ENCODE results near the gene TULP1. TPM values are rescaled to one million over a fixed set of nuclear protein-coding genes. Genes with fewer than 3 reads are reported as not detected.

TULP1 gene
- total and polyA plus RNA-seq, 2 of the 8 experiments (the other 6 are each of a cell fraction or from before 2014, with no cell fraction given) = 3.2 to 6.8 TPM

DNA sequence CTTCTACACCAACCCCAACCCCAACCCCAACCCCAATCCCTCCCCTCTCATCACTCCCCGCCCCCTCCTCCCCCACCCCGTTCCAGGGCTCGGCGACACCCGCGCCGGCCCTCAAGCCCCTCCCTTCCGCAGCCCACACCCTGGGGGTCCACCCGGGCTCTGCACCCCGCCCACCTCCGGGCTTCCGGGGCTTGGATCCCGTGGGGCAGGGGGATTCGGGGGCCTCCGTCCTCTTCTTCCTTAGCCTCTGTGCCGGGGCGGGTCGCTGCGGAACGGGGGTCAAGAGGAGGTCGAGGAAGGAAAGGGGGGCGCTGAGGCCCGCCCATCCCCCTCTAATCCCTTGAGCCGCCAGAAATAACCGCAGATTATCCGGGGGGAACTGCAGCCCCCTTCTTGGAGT is 690 bp downstream of the TULP1 start:
- H2AK5ac ChIP-seq (ENCODE audit: low read depth, low read length) = no peak overlapping the region
- H3K23me2 ChIP-seq (ENCODE audit: low read depth, low read length) = no peaks in the 10 kb centered on the region; the same call in 1 of the 2 replicates
- no peak overlapping the region; the same call in 1 of the 2 replicates for H3K18ac ChIP-seq (ENCODE audit: extremely low read depth, low read length)
- CTCF ChIA-PET (ENCODE audit: partially characterized antibody) = no interaction called here
- no peak overlapping the region for H2BK12ac ChIP-seq (ENCODE audit: low read depth, low read length)
- POLR2A ChIA-PET (ENCODE audit: partially characterized antibody) = interaction anchor here (8.4 to 37.6 kb wide), 2 partner anchors 15 to 34 kb away, joined by 54 to 1319 read pairs; partner anchors contain the start of genes RPL10A and TEAD3
- peak overlapping the region; percentile 30 to 67 (median 36); a peak in 5 of 8 replicates for H3K4me3 ChIP-seq (ENCODE audit: extremely low read depth in 1 of 4, insufficient read depth in 2 of 4, low read depth in 3 of 4, low read length in 4 of 4)
- no peak overlapping the region for H4K5ac ChIP-seq (ENCODE audit: insufficient read length, low read depth, low read length)
- FAIRE-seq = no peak
- H3K27me3 ChIP-seq (replicated peaks in 1 of 4; ENCODE audit: control insufficient read depth in 3 of 4, extremely low read depth in 1 of 4, insufficient read depth in 3 of 4, low read length in 3 of 4) = peaks cover 0 to 17% (median 6%) of the 10 kb centered on the region in 4 experiments; a peak in 5 of 7 replicates
- no peaks in the 10 kb centered on the region for H3K79me1 ChIP-seq (ENCODE audit: low read depth, low read length)
- no peak overlapping the region for H3K9ac ChIP-seq (replicated peaks in 1 of 4; ENCODE audit: extremely low read depth in 1 of 4, low read depth in 3 of 4, low read length in 3 of 4)
- no peaks in the 10 kb centered on the region for H4K20me1 ChIP-seq (replicated peaks in 1 of 2; ENCODE audit: control insufficient read depth in 1 of 2, insufficient read depth in 2 of 2, low read length in 2 of 2)
- no peak overlapping the region for H2BK5ac ChIP-seq (ENCODE audit: low read depth, low read length)
- peaks cover 6 to 31% (median 21%) of the 10 kb centered on the region in 4 experiments for H3K4me1 ChIP-seq (replicated peaks in 1 of 4; ENCODE audit: control insufficient read depth in 3 of 4, insufficient read depth in 4 of 4, low read length in 3 of 4)
- no peaks in the 10 kb centered on the region for H3K36me3 ChIP-seq (ENCODE audit: control insufficient read depth in 2 of 4, insufficient read depth in 4 of 4, low read length in 3 of 4)
- H4K91ac ChIP-seq (replicated peaks; ENCODE audit: insufficient read length, low read length) = no peak overlapping the region
- no peaks in the 10 kb centered on the region for H3K9me3 ChIP-seq (ENCODE audit: insufficient read depth in 2 of 2, low read depth in 1 of 2, low read length in 1 of 2)
- H2BK120ac ChIP-seq (replicated peaks; ENCODE audit: low read depth, low read length) = no peak overlapping the region
- no peak overlapping the region for H3K23ac ChIP-seq (ENCODE audit: insufficient read length)
- TF ChIP-seq KDM1A (IDR thresholded peaks at IDR 0.05; ENCODE audit: borderline replicate concordance, low read length) (no peak), RXRA (IDR thresholded peaks at IDR 0.05; ENCODE audit: insufficient read depth, low read depth, low read length) (no peak), FOSL1 (IDR thresholded peaks at IDR 0.05; ENCODE audit: insufficient read depth, low read depth, low read length) (no peak), CEBPB (IDR thresholded peaks at IDR 0.05; ENCODE audit: low read depth, low read length) (no peak), NANOG (IDR thresholded peaks at IDR 0.05; ENCODE audit: insufficient read depth, low read depth, low read length, poor library complexity, severe bottlenecking) (no peak), MAFK (IDR thresholded peaks at IDR 0.05; ENCODE audit: low read depth, low read length) (no peak), SIRT6 (IDR thresholded peaks at IDR 0.05; ENCODE audit: low read length) (no peak), POLR2AphosphoS5 (IDR thresholded peaks at IDR 0.05; ENCODE audit: low read depth, low read length) (no peak)
- TF ChIP-seq, protein P1, sequence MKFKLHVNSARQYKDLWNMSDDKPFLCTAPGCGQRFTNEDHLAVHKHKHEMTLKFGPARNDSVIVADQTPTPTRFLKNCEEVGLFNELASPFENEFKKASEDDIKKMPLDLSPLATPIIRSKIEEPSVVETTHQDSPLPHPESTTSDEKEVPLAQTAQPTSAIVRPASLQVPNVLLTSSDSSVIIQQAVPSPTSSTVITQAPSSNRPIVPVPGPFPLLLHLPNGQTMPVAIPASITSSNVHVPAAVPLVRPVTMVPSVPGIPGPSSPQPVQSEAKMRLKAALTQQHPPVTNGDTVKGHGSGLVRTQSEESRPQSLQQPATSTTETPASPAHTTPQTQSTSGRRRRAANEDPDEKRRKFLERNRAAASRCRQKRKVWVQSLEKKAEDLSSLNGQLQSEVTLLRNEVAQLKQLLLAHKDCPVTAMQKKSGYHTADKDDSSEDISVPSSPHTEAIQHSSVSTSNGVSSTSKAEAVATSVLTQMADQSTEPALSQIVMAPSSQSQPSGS (IDR thresholded peaks at IDR 0.05; ENCODE audit: low read length) = no peak
- H4K8ac ChIP-seq (ENCODE audit: extremely low read depth, insufficient read depth, low read length) = no peak overlapping the region
- H3K14ac ChIP-seq (ENCODE audit: insufficient read length) = no peak overlapping the region
- no peak overlapping the region for H3K27ac ChIP-seq (ENCODE audit: low read depth, low read length)
- H2AFZ ChIP-seq (ENCODE audit: low read length) = no peak overlapping the region
- H2BK20ac ChIP-seq (ENCODE audit: low read length) = no peak overlapping the region
- DNase-seq (ENCODE audit: low read depth in 1 of 2, low spot score in 2 of 2) = no peak
- peak overlapping the region; percentile 81 to 88 for H3K4me2 ChIP-seq (ENCODE audit: insufficient read depth in 1 of 2, low read depth in 2 of 2, low read length in 2 of 2)
- H3K79me2 ChIP-seq (ENCODE audit: control insufficient read depth in 1 of 2, insufficient read depth in 2 of 2, low read length in 2 of 2) = no peaks in the 10 kb centered on the region
- H3K4ac ChIP-seq (replicated peaks; ENCODE audit: insufficient read length, low read depth, low read length) = no peak overlapping the region
- H3K56ac ChIP-seq (replicated peaks; ENCODE audit: insufficient read length, low read depth, low read length) = no peak overlapping the region
- H2BK15ac ChIP-seq (ENCODE audit: low read length) = no peak overlapping the region
- WGBS, 2 experiments (ENCODE audit: extremely low coverage in 1 of 2, insufficient coverage in 1 of 2, insufficient read length in 1 of 2, insufficient replicate concordance in 2 of 2, low coverage in 1 of 2, low lambda C conversion rate in 2 of 2, missing lambda C conversion rate in 1 of 2) = 7% methylated on average over 6 of the region's 26 CpGs; no CpG with 5 or more reads in 1 of the 2 experiments
